ENCODE results near the gene PCDHGA4. TPM values are rescaled to one million over a fixed set of nuclear protein-coding genes. Genes with fewer than 3 reads are reported as not detected.
"Not testable (repeated sequence)": the region's sequence is repeated elsewhere in the genome, so short reads cannot be mapped to it uniquely, and the experiment has no call there.

The PCDHGA4 gene
- total and polyA plus RNA-seq, 8 donors: 0.08 to 9.3 (median 2.0) TPM; not detected in 2

- intact Hi-C loops (cut with DNase I; ENCODE audit: low total_unique reads): no loop called here
- no peak for DNase-seq
- Histone ChIP-seq H3K36me3 (peaks cover 0 to 16% (median 0%) of the 10 kb centered on the region in 4 donors), H3K4me3 (no peak overlapping the region), H3K9me3 (peaks cover 49 to 98% (median 91%) of the 10 kb centered on the region in 4 donors), H3K4me1 (no peaks in the 10 kb centered on the region), H3K27me3 (peaks cover 0 to 80% (median 5%) of the 10 kb centered on the region in 3 donors), H3K27ac (no peak overlapping the region)
- no peak for TF ChIP-seq POLR2A (IDR thresholded peaks at IDR 0.05)
- TF ChIP-seq EP300 (IDR thresholded peaks at IDR 0.05): no peak
- TF ChIP-seq CTCF (IDR thresholded peaks at IDR 0.05): no peak
- no peak for TF ChIP-seq POLR2AphosphoS5 (IDR thresholded peaks at IDR 0.05)
- WGBS, 5 donors: 31 to 46% (median 34%) methylated on average over 21 of the region's 21 CpGs
These were observed 38.4 kb downstream of the PCDHGA4 start for GRCh38 chr5:141393267-141393666.

- Histone ChIP-seq H3K27me3 (peaks cover 0 to 80% (median 7%) of the 10 kb centered on the region in 3 donors), H3K36me3 (peaks cover 0 to 15% (median 0%) of the 10 kb centered on the region in 4 donors), H3K9me3 (peaks cover 41 to 98% (median 90%) of the 10 kb centered on the region in 4 donors)
- H3K27ac ChIP-seq; H3K4me3 ChIP-seq; H3K4me1 ChIP-seq; intact Hi-C loops (cut with DNase I; ENCODE audit: low total_unique reads); DNase-seq: not testable (repeated sequence)
- WGBS, 5 donors: 36 to 38% (median 38%) methylated on average over 13 to 44 of the region's 53 CpGs
These were observed 39.8 kb downstream of the PCDHGA4 start for GRCh38 chr5:141394401-141395187.

- H3K27ac ChIP-seq; intact Hi-C loops (cut with DNase I; ENCODE audit: low total_unique reads); H3K4me1 ChIP-seq: not testable (repeated sequence)
- Histone ChIP-seq H3K36me3 (peaks cover 0 to 14% (median 0%) of the 10 kb centered on the region in 4 donors), H3K9me3 (peaks cover 44 to 94% (median 87%) of the 10 kb centered on the region in 4 donors), H3K4me3 (peak within 1 kb of the TSS; percentile 22 to 40 (median 24)), H3K27me3 (peaks cover 0 to 79% (median 14%) of the 10 kb centered on the region in 3 donors)
- TF ChIP-seq CTCF (IDR thresholded peaks at IDR 0.05): peak in 4 of 7 experiments; percentile 25 to 41 (median 38)
- WGBS, 5 donors: 7 to 11% (median 9%) methylated on average over 21 to 25 of the region's 43 CpGs
- peak; percentile 43 to 62 for DNase-seq
These were observed 43.1 kb downstream of the PCDHGA4 start, which contains the start of gene PCDHGB5 for GRCh38 chr5:141397756-141398551. Gene PCDHGB5 (plus strand): TSS chr5:141397947. CDS start chr5:141398128, 181 bp downstream.

- no peak overlapping the region for H3K4me3 ChIP-seq
- intact Hi-C loops (cut with DNase I; ENCODE audit: low total_unique reads): no loop called here
- H3K9me3 ChIP-seq: peaks cover 44 to 94% (median 87%) of the 10 kb centered on the region in 4 donors
These were observed 43.8 kb downstream of the PCDHGA4 start for GRCh38 chr5:141398608-141399007.

More at GRCh38 chr5:141398608-141399007, 43.8 kb downstream of the PCDHGA4 start:
- H3K36me3 ChIP-seq: peaks cover 0 to 11% (median 0%) of the 10 kb centered on the region in 4 donors
- TF ChIP-seq CTCF (IDR thresholded peaks at IDR 0.05) (no peak), POLR2AphosphoS5 (IDR thresholded peaks at IDR 0.05) (no peak), EP300 (IDR thresholded peaks at IDR 0.05) (no peak), POLR2A (IDR thresholded peaks at IDR 0.05) (no peak)
- no peak for DNase-seq
- no peak overlapping the region for H3K27ac ChIP-seq
- peaks cover 0 to 6% (median 0%) of the 10 kb centered on the region in 4 donors for H3K4me1 ChIP-seq
- H3K27me3 ChIP-seq: peaks cover 0 to 79% (median 19%) of the 10 kb centered on the region in 3 donors
- 19 to 30% (median 24%) methylated on average over 15 of the region's 15 CpGs for WGBS, 5 donors
